ENCODE measurements around the gene C3orf80.

C3orf80 gene

DNA sequence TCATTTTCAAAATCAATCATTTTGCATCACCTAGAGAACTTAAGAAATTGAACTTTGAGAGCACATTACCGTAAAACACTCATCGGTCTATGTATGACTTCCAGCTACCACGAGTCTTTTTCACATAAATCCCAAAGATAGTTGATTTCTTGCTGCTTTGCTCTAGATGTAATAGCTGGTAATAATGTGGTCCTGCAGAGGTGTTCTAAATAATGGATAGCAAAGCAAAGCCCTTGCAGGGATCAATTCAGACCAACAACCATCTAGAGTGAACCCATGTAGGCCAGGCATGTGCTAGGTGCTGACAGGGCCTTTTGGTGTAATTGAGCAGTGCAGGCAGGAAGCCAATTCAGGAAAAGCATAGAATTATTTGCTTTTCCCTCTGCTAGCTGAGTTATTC, 26.1 kb upstream of the C3orf80 start:
- TF ChIP-seq EP300 (IDR thresholded peaks at IDR 0.05; ENCODE audit: borderline replicate concordance), result no peak
- TF ChIP-seq YY1 (IDR thresholded peaks at IDR 0.05; ENCODE audit: low read depth), result no peak
- TF ChIP-seq ZBTB7A (IDR thresholded peaks at IDR 0.05; ENCODE audit: low read depth), result no peak
- no peak for TF ChIP-seq TEAD4 (IDR thresholded peaks at IDR 0.05)
- TF ChIP-seq, protein P1, sequence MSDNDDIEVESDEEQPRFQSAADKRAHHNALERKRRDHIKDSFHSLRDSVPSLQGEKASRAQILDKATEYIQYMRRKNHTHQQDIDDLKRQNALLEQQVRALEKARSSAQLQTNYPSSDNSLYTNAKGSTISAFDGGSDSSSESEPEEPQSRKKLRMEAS (IDR thresholded peaks at IDR 0.05), result no peak
- no peak for TF ChIP-seq NFIC (IDR thresholded peaks at IDR 0.05)
- no peak for TF ChIP-seq TAF1 (IDR thresholded peaks at IDR 0.05; ENCODE audit: low read depth)
- TF ChIP-seq EGR1 (IDR thresholded peaks at IDR 0.05), result no peak
- TF ChIP-seq CREB1 (IDR thresholded peaks at IDR 0.05; ENCODE audit: low read depth), result no peak
- TF ChIP-seq RAD21 (IDR thresholded peaks at IDR 0.05; ENCODE audit: low read depth), result no peak
- TF ChIP-seq, protein P2, sequence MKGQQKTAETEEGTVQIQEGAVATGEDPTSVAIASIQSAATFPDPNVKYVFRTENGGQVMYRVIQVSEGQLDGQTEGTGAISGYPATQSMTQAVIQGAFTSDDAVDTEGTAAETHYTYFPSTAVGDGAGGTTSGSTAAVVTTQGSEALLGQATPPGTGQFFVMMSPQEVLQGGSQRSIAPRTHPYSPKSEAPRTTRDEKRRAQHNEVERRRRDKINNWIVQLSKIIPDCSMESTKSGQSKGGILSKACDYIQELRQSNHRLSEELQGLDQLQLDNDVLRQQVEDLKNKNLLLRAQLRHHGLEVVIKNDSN (IDR thresholded peaks at IDR 0.05), result no peak
- no peak for TF ChIP-seq FOXM1 (IDR thresholded peaks at IDR 0.05; ENCODE audit: borderline replicate concordance, low read depth)
- TF ChIP-seq CEBPB (IDR thresholded peaks at IDR 0.05), result no peak

DNA sequence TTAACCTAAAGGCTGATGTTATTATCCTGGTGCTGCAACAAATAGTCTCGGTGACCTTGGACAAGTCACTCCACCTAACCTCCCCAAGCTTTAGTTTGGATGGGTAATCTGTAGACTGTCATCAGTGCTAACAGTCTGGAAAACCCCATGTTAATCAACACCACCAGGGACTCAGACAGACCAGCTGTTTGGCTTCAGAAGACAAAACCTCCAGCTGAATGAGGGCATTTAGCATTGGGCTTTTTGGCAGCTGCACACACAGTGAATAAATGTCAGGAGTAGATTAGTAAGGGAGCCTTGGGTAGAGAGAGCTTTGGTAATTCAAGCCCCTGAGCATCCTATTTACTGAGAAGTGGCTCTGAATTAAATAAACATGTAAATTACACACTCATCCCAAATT, 24.9 kb upstream of the C3orf80 start:
- TF ChIP-seq NFIC (IDR thresholded peaks at IDR 0.05) (no peak), FOXM1 (IDR thresholded peaks at IDR 0.05; ENCODE audit: borderline replicate concordance, low read depth) (no peak), EP300 (IDR thresholded peaks at IDR 0.05; ENCODE audit: borderline replicate concordance) (no peak), CREB1 (IDR thresholded peaks at IDR 0.05; ENCODE audit: low read depth) (no peak), YY1 (IDR thresholded peaks at IDR 0.05; ENCODE audit: low read depth) (no peak), CEBPB (IDR thresholded peaks at IDR 0.05) (no peak), TEAD4 (IDR thresholded peaks at IDR 0.05) (no peak)
- TF ChIP-seq, protein P2 (IDR thresholded peaks at IDR 0.05), result no peak
- TF ChIP-seq, protein P3, sequence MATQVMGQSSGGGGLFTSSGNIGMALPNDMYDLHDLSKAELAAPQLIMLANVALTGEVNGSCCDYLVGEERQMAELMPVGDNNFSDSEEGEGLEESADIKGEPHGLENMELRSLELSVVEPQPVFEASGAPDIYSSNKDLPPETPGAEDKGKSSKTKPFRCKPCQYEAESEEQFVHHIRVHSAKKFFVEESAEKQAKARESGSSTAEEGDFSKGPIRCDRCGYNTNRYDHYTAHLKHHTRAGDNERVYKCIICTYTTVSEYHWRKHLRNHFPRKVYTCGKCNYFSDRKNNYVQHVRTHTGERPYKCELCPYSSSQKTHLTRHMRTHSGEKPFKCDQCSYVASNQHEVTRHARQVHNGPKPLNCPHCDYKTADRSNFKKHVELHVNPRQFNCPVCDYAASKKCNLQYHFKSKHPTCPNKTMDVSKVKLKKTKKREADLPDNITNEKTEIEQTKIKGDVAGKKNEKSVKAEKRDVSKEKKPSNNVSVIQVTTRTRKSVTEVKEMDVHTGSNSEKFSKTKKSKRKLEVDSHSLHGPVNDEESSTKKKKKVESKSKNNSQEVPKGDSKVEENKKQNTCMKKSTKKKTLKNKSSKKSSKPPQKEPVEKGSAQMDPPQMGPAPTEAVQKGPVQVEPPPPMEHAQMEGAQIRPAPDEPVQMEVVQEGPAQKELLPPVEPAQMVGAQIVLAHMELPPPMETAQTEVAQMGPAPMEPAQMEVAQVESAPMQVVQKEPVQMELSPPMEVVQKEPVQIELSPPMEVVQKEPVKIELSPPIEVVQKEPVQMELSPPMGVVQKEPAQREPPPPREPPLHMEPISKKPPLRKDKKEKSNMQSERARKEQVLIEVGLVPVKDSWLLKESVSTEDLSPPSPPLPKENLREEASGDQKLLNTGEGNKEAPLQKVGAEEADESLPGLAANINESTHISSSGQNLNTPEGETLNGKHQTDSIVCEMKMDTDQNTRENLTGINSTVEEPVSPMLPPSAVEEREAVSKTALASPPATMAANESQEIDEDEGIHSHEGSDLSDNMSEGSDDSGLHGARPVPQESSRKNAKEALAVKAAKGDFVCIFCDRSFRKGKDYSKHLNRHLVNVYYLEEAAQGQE (IDR thresholded peaks at IDR 0.05; ENCODE audit: low read depth), result no peak

DNA sequence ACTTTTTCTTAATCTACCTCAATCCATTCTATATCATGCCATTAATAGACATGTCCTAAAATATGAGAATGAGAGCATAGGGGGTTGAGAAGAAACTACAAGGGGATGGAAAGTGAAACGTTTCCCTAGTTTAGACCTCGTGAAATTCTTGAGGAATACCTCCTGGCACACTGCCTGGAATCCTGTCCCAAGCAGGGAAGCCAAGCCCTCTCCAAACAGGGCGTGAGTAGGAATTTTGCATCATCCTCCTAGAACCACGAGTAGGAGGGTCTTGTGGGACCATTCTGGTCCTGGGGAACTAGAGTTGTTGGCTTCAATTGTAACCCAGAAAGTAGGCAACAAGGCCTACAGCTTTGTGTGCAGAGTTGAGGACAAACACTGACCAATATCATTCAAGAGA, 19.6 kb upstream of the C3orf80 start:
- TF ChIP-seq, protein P2 (IDR thresholded peaks at IDR 0.05), result no peak
- TF ChIP-seq, protein P1 (IDR thresholded peaks at IDR 0.05), result no peak
- TF ChIP-seq, protein P3 (IDR thresholded peaks at IDR 0.05; ENCODE audit: low read depth), result no peak
- TF ChIP-seq NFIC (IDR thresholded peaks at IDR 0.05), result no peak
- TF ChIP-seq EGR1 (IDR thresholded peaks at IDR 0.05), result no peak
- no peak for TF ChIP-seq TAF1 (IDR thresholded peaks at IDR 0.05; ENCODE audit: low read depth)
- TF ChIP-seq TCF12 (IDR thresholded peaks at IDR 0.05; ENCODE audit: low read depth), result no peak
- TF ChIP-seq ZBTB7A (IDR thresholded peaks at IDR 0.05; ENCODE audit: low read depth), result no peak
- no peak for TF ChIP-seq CREB1 (IDR thresholded peaks at IDR 0.05; ENCODE audit: low read depth)
- TF ChIP-seq TEAD4 (IDR thresholded peaks at IDR 0.05), result no peak

DNA sequence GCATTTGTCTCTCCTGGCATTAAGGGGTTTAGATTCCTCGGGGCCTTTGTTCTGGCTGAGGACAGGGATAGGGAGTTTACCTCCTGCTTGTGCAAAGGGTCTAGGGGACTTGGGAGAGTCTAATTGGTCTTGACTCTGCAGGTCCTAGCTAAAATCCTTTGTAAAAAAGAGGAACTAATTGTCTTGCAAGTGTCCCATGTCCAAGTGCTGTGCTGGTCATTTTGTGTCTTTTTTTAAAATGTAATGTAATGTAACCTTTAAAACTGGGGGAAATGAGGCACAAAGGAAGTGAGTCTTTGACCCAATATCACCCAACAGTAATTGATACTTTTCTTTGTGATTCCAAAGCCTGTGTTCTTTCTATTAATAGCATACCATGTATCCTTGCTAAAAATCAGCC, 14.9 kb upstream of the C3orf80 start:
- TF ChIP-seq, protein P3 (IDR thresholded peaks at IDR 0.05; ENCODE audit: low read depth), result no peak
- TF ChIP-seq, protein P2 (IDR thresholded peaks at IDR 0.05), result no peak
- TF ChIP-seq EP300 (IDR thresholded peaks at IDR 0.05; ENCODE audit: borderline replicate concordance) (no peak), NFIC (IDR thresholded peaks at IDR 0.05) (no peak), TEAD4 (IDR thresholded peaks at IDR 0.05) (no peak), ZBTB7A (IDR thresholded peaks at IDR 0.05; ENCODE audit: low read depth) (no peak)
- TF ChIP-seq, protein P1 (IDR thresholded peaks at IDR 0.05), result no peak
